Loucy (cell line): ENCODE measurements around the gene ARHGAP24.

Experiments used
- H2AFZ ChIP-seq: fragments of 200-600 bp; sonication (generic); 2 replicates; pipeline ENCODE4 v1.6.0; 2016; ENCODE audit warnings: antibody characterized with exemption, mild to moderate bottlenecking, low read length, moderate library complexity
- H3F3A ChIP-seq: fragments of 200-600 bp; 2 replicates; pipeline ENCODE4 v1.6.0; 2016; ENCODE audit warnings: antibody characterized with exemption, low read depth, mild to moderate bottlenecking
- H3K27me3 ChIP-seq: fragments of 200-600 bp; sonication (generic); 2 replicates; pipeline ENCODE4 v1.6.1; 2014; ENCODE audit warnings: low read length, mild to moderate bottlenecking; ENCODE audit not compliant: insufficient read depth, poor library complexity, severe bottlenecking
- H3K36me3 ChIP-seq: fragments of 200-600 bp; sonication (generic); 2 replicates; pipeline ENCODE4 v1.6.1; 2016; ENCODE audit warnings: low read length; ENCODE audit not compliant: insufficient read depth
- H3K4me1 ChIP-seq: fragments of 200-600 bp; sonication (generic); 2 replicates; pipeline ENCODE4 v1.5.1; 2014; ENCODE audit warnings: low read length, mild to moderate bottlenecking; ENCODE audit not compliant: insufficient read depth, poor library complexity, severe bottlenecking
- H3K4me2 ChIP-seq: fragments of 200-600 bp; sonication (generic); 2 replicates; pipeline ENCODE4 v1.6.0; 2014; ENCODE audit warnings: antibody characterized with exemption, low read length, low read depth, mild to moderate bottlenecking; ENCODE audit not compliant: poor library complexity, severe bottlenecking
- H3K4me3 ChIP-seq: fragments of 200-600 bp; sonication (generic); 2 replicates; pipeline ENCODE4 v1.5.1; 2014; ENCODE audit warnings: low read length, mild to moderate bottlenecking, mixed read lengths; ENCODE audit not compliant: poor library complexity, severe bottlenecking
- H3K79me2 ChIP-seq: fragments of 200-600 bp; sonication (generic); 2 replicates; pipeline ENCODE4 v1.6.1; 2014; ENCODE audit warnings: low read length; ENCODE audit not compliant: insufficient read depth
- H3K9ac ChIP-seq: fragments of 200-600 bp; sonication (generic); 2 replicates; pipeline ENCODE4 v1.6.0; 2014; ENCODE audit warnings: mild to moderate bottlenecking, low read depth, low read length, moderate library complexity; ENCODE audit not compliant: poor library complexity, severe bottlenecking
- H3K9me2 ChIP-seq: fragments of 200-600 bp; sonication (generic); replicated peaks from 2 replicates; pipeline ENCODE4 v1.6.1; 2016; ENCODE audit warnings: low read depth, low read length, mixed read lengths
- H3K9me3 ChIP-seq: fragments of 200-600 bp; sonication (generic); 2 replicates; pipeline ENCODE4 v1.6.1; 2014; ENCODE audit warnings: mild to moderate bottlenecking, antibody characterized with exemption, low read length, low read depth; ENCODE audit not compliant: insufficient read depth
- H4K20me1 ChIP-seq: fragments of 200-600 bp; sonication (generic); 2 replicates; pipeline ENCODE4 v1.6.0; 2014; ENCODE audit warnings: antibody characterized with exemption, low read length, mild to moderate bottlenecking; ENCODE audit not compliant: insufficient read depth, poor library complexity, severe bottlenecking
- CTCF ChIP-seq: fragments of 200-600 bp; sonication (generic); conservative IDR thresholded peaks from 2 replicates; pipeline ENCODE4 v1.5.1; 2014; ENCODE audit warnings: mild to moderate bottlenecking, antibody characterized with exemption, low read length
- EZH2phosphoT487 ChIP-seq: fragments of 200-600 bp; IDR thresholded peaks from 2 replicates; pipeline ENCODE4 v1.6.1; 2018; ENCODE audit warnings: antibody characterized with exemption, mild to moderate bottlenecking, moderate library complexity, borderline replicate concordance

Gene ARHGAP24

GRCh38 chr4:85650908-85651307 lies 176.0 kb downstream of the ARHGAP24 start:
- no peaks in the 10 kb centered on the region for H3K27me3 ChIP-seq
- H4K20me1 ChIP-seq = no peaks in the 10 kb centered on the region
- TF ChIP-seq CTCF = no peak
- no peak for TF ChIP-seq EZH2phosphoT487
- H3K36me3 ChIP-seq = no peaks in the 10 kb centered on the region
- no peak overlapping the region for H3K4me2 ChIP-seq
- no peaks in the 10 kb centered on the region for H3F3A ChIP-seq
- H3K4me3 ChIP-seq = no peak overlapping the region
- H3K79me2 ChIP-seq = no peaks in the 10 kb centered on the region
- H3K4me1 ChIP-seq = no peaks in the 10 kb centered on the region
- H3K9ac ChIP-seq = no peak overlapping the region
- H3K9me3 ChIP-seq = no peaks in the 10 kb centered on the region
- no peaks in the 10 kb centered on the region for H3K9me2 ChIP-seq
- H2AFZ ChIP-seq = no peak overlapping the region

GRCh38 chr4:85656759-85657505 lies 182.0 kb downstream of the ARHGAP24 start:
- Histone ChIP-seq H3K36me3 (no peaks in the 10 kb centered on the region), H3K9me2 (no peaks in the 10 kb centered on the region), H4K20me1 (no peaks in the 10 kb centered on the region), H3K4me1 (peaks cover 3% of the 10 kb centered on the region), H3K4me3 (no peak overlapping the region), H3K9me3 (no peaks in the 10 kb centered on the region), H3K79me2 (no peaks in the 10 kb centered on the region), H3K27me3 (no peaks in the 10 kb centered on the region), H2AFZ (no peak overlapping the region), H3K4me2 (no peak overlapping the region), H3K9ac (no peak overlapping the region), H3F3A (no peaks in the 10 kb centered on the region)
- TF ChIP-seq EZH2phosphoT487 (no peak), CTCF (no peak)

GRCh38 chr4:85658766-85659439 lies 184.0 kb downstream of the ARHGAP24 start:
- no peak overlapping the region for H2AFZ ChIP-seq
- H3K9me2 ChIP-seq = no peaks in the 10 kb centered on the region
- no peaks in the 10 kb centered on the region for H3K36me3 ChIP-seq
- H3K4me1 ChIP-seq = peaks cover 3% of the 10 kb centered on the region
- H4K20me1 ChIP-seq = no peaks in the 10 kb centered on the region
- no peaks in the 10 kb centered on the region for H3F3A ChIP-seq
- H3K9ac ChIP-seq = no peak overlapping the region
- H3K27me3 ChIP-seq = no peaks in the 10 kb centered on the region
- TF ChIP-seq CTCF = 0 out of 2 replicates have a peak, but pooled peaks have one; percentile 18
- no peak for TF ChIP-seq EZH2phosphoT487
- no peaks in the 10 kb centered on the region for H3K9me3 ChIP-seq
- no peak overlapping the region for H3K4me3 ChIP-seq
- no peak overlapping the region for H3K4me2 ChIP-seq
- no peaks in the 10 kb centered on the region for H3K79me2 ChIP-seq
